DOHH2 (cell line): ENCODE results near the gene ZNF609.
A peak's percentile ranks its signal among the peaks of the same experiment; 100 is the strongest.

Experiments
- H3F3A ChIP-seq: fragments of 200-600 bp; sonication (generic), shearing (Covaris generic); 2 replicates; pipeline ENCODE4 v1.6.0; 2016; ENCODE audit warnings: antibody characterized with exemption, mild to moderate bottlenecking; ENCODE audit not compliant: control insufficient read depth, insufficient read depth
- H3K27ac ChIP-seq: fragments of 200-600 bp; sonication (generic); 2 replicates; pipeline ENCODE4 v1.5.1; 2014; ENCODE audit warnings: low read depth, mild to moderate bottlenecking, low read length, moderate library complexity
- H3K27me3 ChIP-seq: fragments of 200-600 bp; sonication (generic); 2 replicates; pipeline ENCODE4 v1.6.1; 2014; ENCODE audit warnings: mild to moderate bottlenecking, low read length, mixed read lengths; ENCODE audit not compliant: control insufficient read depth
- H3K36me3 ChIP-seq: fragments of 200-600 bp; sonication (generic); 2 replicates; pipeline ENCODE4 v1.6.1; 2014; ENCODE audit warnings: mild to moderate bottlenecking, low read length, moderate library complexity, mixed read lengths; ENCODE audit not compliant: control insufficient read depth
- H3K4me1 ChIP-seq: fragments of 200-600 bp; sonication (generic); 2 replicates; pipeline ENCODE4 v1.6.1; 2014; ENCODE audit warnings: mild to moderate bottlenecking, low read length, mixed read lengths; ENCODE audit not compliant: control insufficient read depth
- H3K4me2 ChIP-seq: fragments of 200-600 bp; sonication (generic); 2 replicates; pipeline ENCODE4 v1.6.0; 2014; ENCODE audit warnings: mild to moderate bottlenecking, low read length, moderate library complexity
- H3K4me3 ChIP-seq: fragments of 200-600 bp; sonication (generic); 2 replicates; pipeline ENCODE4 v1.5.1; 2014; ENCODE audit warnings: mild to moderate bottlenecking, low read length, mixed read lengths
- H3K79me2 ChIP-seq: fragments of 200-600 bp; sonication (generic); 2 replicates; pipeline ENCODE4 v1.6.1; 2014; ENCODE audit warnings: mild to moderate bottlenecking, low read length, mixed read lengths; ENCODE audit not compliant: control insufficient read depth
- H3K9me2 ChIP-seq: fragments of 200-600 bp; sonication (generic); replicated peaks from 2 replicates; pipeline ENCODE4 v1.6.1; 2014; ENCODE audit warnings: mild to moderate bottlenecking, low read length, mixed read lengths; ENCODE audit not compliant: control insufficient read depth
- H3K9me3 ChIP-seq: fragments of 200-600 bp; sonication (generic); 2 replicates; pipeline ENCODE4 v1.6.1; 2014; ENCODE audit warnings: antibody characterized with exemption, low read length, mixed read lengths; ENCODE audit not compliant: control insufficient read depth, insufficient read depth
- H4K20me1 ChIP-seq: fragments of 200-600 bp; sonication (generic); 2 replicates; pipeline ENCODE4 v1.6.0; 2014; ENCODE audit warnings: low read depth, mild to moderate bottlenecking, antibody characterized with exemption, low read length, moderate library complexity; ENCODE audit not compliant: control insufficient read depth, insufficient read depth
- EZH2phosphoT487 ChIP-seq: fragments of 200-600 bp; sonication (generic); IDR thresholded peaks from 2 replicates; pipeline ENCODE4 v1.6.1; 2017; ENCODE audit warnings: borderline replicate concordance, mild to moderate bottlenecking, antibody characterized with exemption, low read length, moderate library complexity, mixed read lengths
- TF ChIP-seq, protein P1 (sequence below): fragments of 200-600 bp; sonication (generic); IDR thresholded peaks from one replicate; pipeline ENCODE4 v1.5.1; 2014; ENCODE audit warnings: antibody characterized with exemption, mild to moderate bottlenecking, low read depth, low read length; ENCODE audit not compliant: poor library complexity, severe bottlenecking

ZNF609 gene

DNA sequence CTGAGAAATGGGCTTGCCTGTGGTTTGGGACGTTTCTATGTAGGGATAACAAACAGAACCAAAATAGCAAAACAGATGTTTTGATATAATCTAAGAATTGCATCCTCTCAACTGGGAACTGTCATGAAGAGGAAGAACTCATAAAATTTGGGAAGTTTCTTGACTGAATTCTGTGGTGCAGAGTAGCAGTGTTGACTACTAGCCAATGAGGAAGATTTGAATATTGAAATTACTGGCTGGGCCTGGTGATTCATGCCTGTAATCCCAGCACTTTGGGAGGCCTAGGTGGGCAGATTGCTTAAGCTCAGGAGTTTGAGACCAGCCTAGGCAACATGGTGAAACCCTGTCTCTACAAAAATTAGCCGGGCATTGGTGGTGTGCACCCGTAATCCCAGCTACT, 42.2 kb downstream of the ZNF609 start:
- Histone ChIP-seq H3K36me3 (peaks cover 36% of the 10 kb centered on the region), H3K9me3 (no peaks in the 10 kb centered on the region), H3K4me3 (no peak overlapping the region), H3K9me2 (no peaks in the 10 kb centered on the region), H3K27ac (no peak overlapping the region), H3K27me3 (no peaks in the 10 kb centered on the region), H3K4me1 (peaks cover 38% of the 10 kb centered on the region), H3K4me2 (peak overlapping the region; percentile 15; the same call in 1 of the 2 replicates), H3K79me2 (peaks cover 37% of the 10 kb centered on the region), H3F3A (0 out of 2 replicates have a peak, but pooled peaks cover 2% of the 10 kb centered on the region), H4K20me1 (peaks cover 13% of the 10 kb centered on the region)
- no peak for TF ChIP-seq EZH2phosphoT487
- TF ChIP-seq, protein P1, sequence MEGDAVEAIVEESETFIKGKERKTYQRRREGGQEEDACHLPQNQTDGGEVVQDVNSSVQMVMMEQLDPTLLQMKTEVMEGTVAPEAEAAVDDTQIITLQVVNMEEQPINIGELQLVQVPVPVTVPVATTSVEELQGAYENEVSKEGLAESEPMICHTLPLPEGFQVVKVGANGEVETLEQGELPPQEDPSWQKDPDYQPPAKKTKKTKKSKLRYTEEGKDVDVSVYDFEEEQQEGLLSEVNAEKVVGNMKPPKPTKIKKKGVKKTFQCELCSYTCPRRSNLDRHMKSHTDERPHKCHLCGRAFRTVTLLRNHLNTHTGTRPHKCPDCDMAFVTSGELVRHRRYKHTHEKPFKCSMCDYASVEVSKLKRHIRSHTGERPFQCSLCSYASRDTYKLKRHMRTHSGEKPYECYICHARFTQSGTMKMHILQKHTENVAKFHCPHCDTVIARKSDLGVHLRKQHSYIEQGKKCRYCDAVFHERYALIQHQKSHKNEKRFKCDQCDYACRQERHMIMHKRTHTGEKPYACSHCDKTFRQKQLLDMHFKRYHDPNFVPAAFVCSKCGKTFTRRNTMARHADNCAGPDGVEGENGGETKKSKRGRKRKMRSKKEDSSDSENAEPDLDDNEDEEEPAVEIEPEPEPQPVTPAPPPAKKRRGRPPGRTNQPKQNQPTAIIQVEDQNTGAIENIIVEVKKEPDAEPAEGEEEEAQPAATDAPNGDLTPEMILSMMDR: no peak

GRCh38 chr15:64503197-64503596, 42.8 kb downstream of the ZNF609 start:
- H3F3A ChIP-seq: 0 out of 2 replicates have a peak, but pooled peaks cover 2% of the 10 kb centered on the region
- H3K4me3 ChIP-seq: no peak overlapping the region
- H4K20me1 ChIP-seq: peaks cover 14% of the 10 kb centered on the region
- H3K4me2 ChIP-seq: peak overlapping the region; percentile 15
- H3K9me3 ChIP-seq: no peaks in the 10 kb centered on the region
- peaks cover 44% of the 10 kb centered on the region for H3K79me2 ChIP-seq
- H3K36me3 ChIP-seq: peaks cover 36% of the 10 kb centered on the region
- TF ChIP-seq, protein P1: no peak
- TF ChIP-seq EZH2phosphoT487: no peak
- H3K9me2 ChIP-seq: no peaks in the 10 kb centered on the region
- no peak overlapping the region for H3K27ac ChIP-seq
- H3K4me1 ChIP-seq: peaks cover 45% of the 10 kb centered on the region
- no peaks in the 10 kb centered on the region for H3K27me3 ChIP-seq

DNA sequence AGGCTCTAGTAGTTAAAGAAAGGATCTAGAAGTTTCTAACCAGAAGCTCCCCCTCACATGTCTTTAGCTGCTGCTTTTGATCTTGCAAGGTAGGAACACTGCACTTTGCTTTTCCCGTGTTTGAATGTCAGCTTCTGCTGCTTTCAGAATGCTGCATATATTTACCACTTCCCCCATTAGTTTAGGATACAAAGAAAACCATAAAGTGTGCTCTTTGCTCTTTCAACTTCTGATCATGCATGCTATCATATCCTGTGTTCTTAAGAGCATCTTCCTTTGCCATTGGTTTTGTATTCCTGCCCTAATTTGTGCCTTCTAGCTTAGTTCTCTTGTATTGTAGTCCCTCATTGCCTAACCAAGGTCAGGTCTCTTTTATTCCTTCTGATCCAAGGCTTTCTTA, 43.3 kb downstream of the ZNF609 start:
- Histone ChIP-seq H3K4me1 (peaks cover 49% of the 10 kb centered on the region), H3K9me3 (no peaks in the 10 kb centered on the region), H3K4me2 (peak overlapping the region; percentile 15), H4K20me1 (peaks cover 16% of the 10 kb centered on the region), H3K9me2 (no peaks in the 10 kb centered on the region), H3K36me3 (peaks cover 36% of the 10 kb centered on the region), H3F3A (0 out of 2 replicates have a peak, but pooled peaks cover 2% of the 10 kb centered on the region), H3K27ac (no peak overlapping the region), H3K27me3 (no peaks in the 10 kb centered on the region), H3K4me3 (no peak overlapping the region), H3K79me2 (peaks cover 48% of the 10 kb centered on the region)
- TF ChIP-seq EZH2phosphoT487: no peak
- TF ChIP-seq, protein P1: no peak
